ENCODE measurements around the gene PIEZO2. TPM values are rescaled to one million over a fixed set of nuclear protein-coding genes. Genes with fewer than 3 reads are reported as not detected.

PIEZO2 gene
- total RNA-seq: 2.9 and 5.1 TPM in 2 replicates

DNA sequence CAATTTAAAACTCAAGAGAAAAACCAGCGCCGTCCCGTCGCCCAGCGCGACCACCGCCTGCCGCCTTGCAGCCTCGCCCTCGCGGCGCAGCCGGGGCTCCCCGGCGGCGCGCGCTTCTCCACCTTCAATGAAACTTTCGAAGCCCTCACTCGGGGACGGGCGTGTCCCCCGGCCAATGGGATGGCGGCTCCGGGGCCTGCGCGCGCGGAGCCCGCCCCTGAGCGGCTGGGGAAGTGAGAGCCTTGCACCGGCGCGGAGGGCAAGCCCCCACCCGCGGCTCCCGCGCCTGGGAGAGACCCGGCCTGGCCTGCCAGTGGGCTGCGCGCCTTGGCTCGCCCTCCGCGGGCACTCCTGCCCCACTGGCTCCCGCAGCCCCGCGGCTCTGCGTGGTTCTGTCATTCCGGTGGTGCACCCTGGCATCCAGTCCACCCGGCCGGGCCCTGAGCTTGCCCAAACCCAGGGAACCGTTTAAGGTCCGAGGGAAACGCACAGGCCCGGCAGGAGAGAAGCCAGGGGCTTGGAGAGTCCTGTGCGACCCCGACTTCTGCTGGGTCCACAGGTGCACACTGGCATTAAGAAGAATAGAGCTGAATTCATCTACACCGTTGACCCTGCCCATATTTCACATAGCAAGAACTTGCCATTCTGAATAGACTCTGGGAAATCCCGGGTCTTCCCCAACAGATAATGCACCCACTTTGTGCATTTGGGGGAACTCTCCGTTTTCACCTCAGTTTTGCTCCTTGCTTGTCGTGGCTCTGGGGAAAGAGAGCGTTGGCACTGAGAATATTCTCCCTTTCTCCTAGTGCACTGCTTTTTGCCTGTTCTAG lies at the start of gene PIEZO2:
TSS of gene PIEZO2 (minus strand) at position 129 of the 830 bp plus-strand sequence. CDS start 981 bp downstream, outside the sequence.

